Vagina (tissue), 2 donors: ENCODE measurements around the gene ABCF2.

Source experiments
- CTCF ChIP-seq, 3 experiments: fragments of 450-650 bp in 2 of 3; fragments of 200-600 bp in 1 of 3; sonication (generic) in 1 of 3; IDR thresholded peaks; one replicate each; pipeline ENCODE4 v1.5.1; 2017 to 2019; ENCODE audit warnings: antibody characterized with exemption in 3 of 3, mild to moderate bottlenecking in 2 of 3, moderate library complexity in 2 of 3
- POLR2AphosphoS5 ChIP-seq, 2 donors: sonication (generic); formaldehyde crosslinking; IDR thresholded peaks; one replicate each; pipeline ENCODE4 v1.9.0; 2017; ENCODE audit warnings: antibody characterized with exemption in 2 of 2, mild to moderate bottlenecking in 2 of 2, low read depth in 1 of 2; ENCODE audit not compliant: insufficient read depth in 1 of 2

GRCh38 chr7:151168787-151169162, 58.2 kb downstream of the ABCF2 start:
- TF ChIP-seq CTCF (IDR thresholded peaks at IDR 0.05) (no peak), POLR2AphosphoS5 (IDR thresholded peaks at IDR 0.05; ENCODE audit: insufficient read depth in 1 of 2, low read depth in 1 of 2) (no peak)
